HG02852 (cell line): ENCODE results near the gene H1-8.
"Not testable (repeated sequence)": the region's sequence is repeated elsewhere in the genome, so short reads cannot be mapped to it uniquely, and the experiment has no call there.

Experiments
- ATAC-seq: cut with Tn5 transposase; IDR thresholded peaks from one replicate; pipeline ENCODE4 v1.9.1; 2021; ENCODE audit warnings: mild to moderate bottlenecking, moderate library complexity; ENCODE audit not compliant: unreplicated experiment

H1-8 gene

GRCh38 chr3:129514563-129514962 lies 28.4 kb upstream of the H1-8 start:
- no peak for ATAC-seq

- not testable (repeated sequence) for ATAC-seq
Measured at GRCh38 chr3:129515108-129515820, 27.7 kb upstream of the H1-8 start.

GRCh38 chr3:129515821-129516432 lies 27.0 kb upstream of the H1-8 start:
- not testable (repeated sequence) for ATAC-seq

- no peak for ATAC-seq
Measured at GRCh38 chr3:129517516-129517915, 25.5 kb upstream of the H1-8 start.

- ATAC-seq: no peak
Measured at GRCh38 chr3:129518038-129518561, 24.9 kb upstream of the H1-8 start.

- ATAC-seq: no peak
Measured at GRCh38 chr3:129518581-129518980, 24.4 kb upstream of the H1-8 start.

- ATAC-seq: no peak
Measured at GRCh38 chr3:129519449-129519848, 23.5 kb upstream of the H1-8 start.

GRCh38 chr3:129519896-129520715 lies 22.9 kb upstream of the H1-8 start:
- ATAC-seq: no peak

- no peak for ATAC-seq
Measured at GRCh38 chr3:129520960-129521359, 22.0 kb upstream of the H1-8 start.

- no peak for ATAC-seq
Measured at GRCh38 chr3:129521611-129522010, 21.4 kb upstream of the H1-8 start.

- no peak for ATAC-seq
Measured at GRCh38 chr3:129522953-129523352, 20.0 kb upstream of the H1-8 start.

- no peak for ATAC-seq
Measured at GRCh38 chr3:129524081-129524480, 18.9 kb upstream of the H1-8 start.

GRCh38 chr3:129525341-129525968 lies 17.5 kb upstream of the H1-8 start:
- ATAC-seq: no peak

GRCh38 chr3:129526121-129526900 lies 16.7 kb upstream of the H1-8 start:
- peak; percentile 97 for ATAC-seq

- ATAC-seq: no peak
Measured at GRCh38 chr3:129527262-129527661, 15.7 kb upstream of the H1-8 start.

GRCh38 chr3:129528589-129529100 lies 14.3 kb upstream of the H1-8 start, which contains the start of gene RHO:
Gene RHO (plus strand): TSS chr3:129528639. CDS start chr3:129528734, 95 bp downstream.
- ATAC-seq: no peak

- ATAC-seq: no peak
Measured at GRCh38 chr3:129529436-129530210, 13.4 kb upstream of the H1-8 start.

GRCh38 chr3:129530251-129530791 lies 12.7 kb upstream of the H1-8 start:
- ATAC-seq: no peak

GRCh38 chr3:129530821-129531220 lies 12.2 kb upstream of the H1-8 start:
- no peak for ATAC-seq
